Testis (tissue), 3 donors: ENCODE measurements around the gene NADSYN1. TPM values are rescaled to one million over a fixed set of nuclear protein-coding genes. Genes with fewer than 3 reads are reported as not detected.
A peak's percentile ranks its signal among the peaks of the same experiment; 100 is the strongest.

Experiments
- DNase-seq: peaks from one replicate; pipeline ENCODE4 v3.0.0-alpha.2; 2019
- H3K27ac ChIP-seq, 2 donors: fragments of 200-600 bp; sonication (generic); one replicate each; pipeline ENCODE4 v1.5.1; 2019
- H3K27me3 ChIP-seq: fragments of 200-600 bp; sonication (generic); one replicate; pipeline ENCODE4 v1.5.1; 2019
- H3K36me3 ChIP-seq: fragments of 200-600 bp; sonication (generic); one replicate; pipeline ENCODE4 v1.5.1; 2017; ENCODE audit warnings: low read depth; ENCODE audit errors: missing control alignments
- H3K4me1 ChIP-seq: fragments of 200-600 bp; sonication (generic); one replicate; pipeline ENCODE4 v1.5.1; 2019
- H3K4me3 ChIP-seq, 2 donors: fragments of 200-600 bp; sonication (generic); one replicate each; pipeline ENCODE4 v1.5.1; 2017 to 2019
- H3K9me3 ChIP-seq: fragments of 200-600 bp; sonication (generic); one replicate; pipeline ENCODE4 v1.5.1; 2017
- CTCF ChIP-seq, 3 experiments: fragments of 450-650 bp in 2 of 3; fragments of 200-600 bp in 1 of 3; sonication (generic) in 1 of 3; IDR thresholded peaks; one replicate each; pipeline ENCODE4 v1.5.1; 2016 to 2019; ENCODE audit warnings: antibody characterized with exemption in 3 of 3, mild to moderate bottlenecking in 2 of 3, moderate library complexity in 1 of 3
- POLR2A ChIP-seq: fragments of 450-650 bp; IDR thresholded peaks from one replicate; pipeline ENCODE4 v1.6.1; 2017; ENCODE audit warnings: antibody characterized with exemption, mild to moderate bottlenecking, moderate library complexity
- WGBS, 2 donors: methylation state at CpG; one replicate each; pipeline ENCODE4 v1.1.5; 2018; 5-methylcytosine and 5-hydroxymethylcytosine counted together
- intact Hi-C: fragments of 100-400 bp; cut with DNase I; formaldehyde crosslinking; loops from one replicate; pipeline ENCODE4 v1.15.1; 2023; ENCODE audit warnings: low total_unique reads
- polyA plus RNA-seq: library from polyadenylated mRNA; stranded (reverse); fragments of 350-450 nt; fragmentation: Illumina TruSeq; extraction: RNeasy Lipid Tissue Mini Kit (QIAGEN cat#74804); gene quantifications from one replicate; pipeline ENCODE4 v1.2.3, GENCODE V29; 2014; ENCODE audit warnings: low read depth, low replicate concordance; ENCODE audit not compliant: insufficient read depth
- total RNA-seq, 2 donors: library from RNA; depleted of rRNA; stranded (reverse); fragments of >200 nt; gene quantifications; one replicate each; pipeline ENCODE4 v1.2.3, GENCODE V29; 2016

NADSYN1 gene
- total and polyA plus RNA-seq, 3 donors from 2014 or later, result 75.7 to 91.2 (median 79.4) TPM

GRCh38 chr11:71408826-71409225 is 44.2 kb upstream of the NADSYN1 start:
- Histone ChIP-seq H3K27ac (no peak overlapping the region), H3K4me1 (no peaks in the 10 kb centered on the region), H3K9me3 (no peaks in the 10 kb centered on the region), H3K27me3 (no peaks in the 10 kb centered on the region), H3K36me3 (no peaks in the 10 kb centered on the region), H3K4me3 (no peak overlapping the region)
- intact Hi-C loops, result no loop called here
- TF ChIP-seq POLR2A, result no peak
- no peak for TF ChIP-seq CTCF (IDR thresholded peaks at IDR 0.05)
- WGBS, 2 donors, result 80 to 82% methylated on average over 7 of the region's 7 CpGs
- no peak for DNase-seq

GRCh38 chr11:71410363-71410966 is 42.5 kb upstream of the NADSYN1 start:
- no peaks in the 10 kb centered on the region for H3K4me1 ChIP-seq
- H3K36me3 ChIP-seq, result no peaks in the 10 kb centered on the region
- no peak overlapping the region for H3K4me3 ChIP-seq
- intact Hi-C loops, result no loop called here
- DNase-seq, result no peak
- 78 to 84% methylated on average over 7 of the region's 7 CpGs for WGBS, 2 donors
- TF ChIP-seq POLR2A, result no peak
- H3K27me3 ChIP-seq, result no peaks in the 10 kb centered on the region
- no peaks in the 10 kb centered on the region for H3K9me3 ChIP-seq
- no peak overlapping the region for H3K27ac ChIP-seq

GRCh38 chr11:71414645-71415044 is 38.4 kb upstream of the NADSYN1 start:
- intact Hi-C loops, result no loop called here
- no peak overlapping the region for H3K27ac ChIP-seq
- H3K4me3 ChIP-seq, result no peak overlapping the region
- H3K36me3 ChIP-seq, result no peaks in the 10 kb centered on the region
- no peak for DNase-seq
- H3K4me1 ChIP-seq, result no peaks in the 10 kb centered on the region
- no peaks in the 10 kb centered on the region for H3K27me3 ChIP-seq
- no peaks in the 10 kb centered on the region for H3K9me3 ChIP-seq
- no peak for TF ChIP-seq CTCF (IDR thresholded peaks at IDR 0.05)
- TF ChIP-seq POLR2A, result no peak

GRCh38 chr11:71418643-71419042 is 34.4 kb upstream of the NADSYN1 start:
- Histone ChIP-seq H3K4me3 (no peak overlapping the region), H3K9me3 (no peaks in the 10 kb centered on the region), H3K27me3 (no peaks in the 10 kb centered on the region), H3K27ac (no peak overlapping the region), H3K36me3 (no peaks in the 10 kb centered on the region), H3K4me1 (no peaks in the 10 kb centered on the region)
- WGBS, 2 donors, result 78 to 79% methylated on average over 5 to 8 of the region's 8 CpGs
- no peak for DNase-seq
- intact Hi-C loops, result no loop called here
- no peak for TF ChIP-seq CTCF (IDR thresholded peaks at IDR 0.05)
- no peak for TF ChIP-seq POLR2A

- Histone ChIP-seq H3K27me3 (no peaks in the 10 kb centered on the region), H3K4me1 (no peaks in the 10 kb centered on the region), H3K9me3 (no peaks in the 10 kb centered on the region), H3K27ac (no peak overlapping the region), H3K4me3 (no peak overlapping the region), H3K36me3 (no peaks in the 10 kb centered on the region)
- intact Hi-C loops, result no loop called here
- peak; percentile 15 to 58 (median 56) for TF ChIP-seq CTCF (IDR thresholded peaks at IDR 0.05)
- no peak for TF ChIP-seq POLR2A
- peak; percentile 66 for DNase-seq
- WGBS, 2 donors, result 82% methylated on average over 16 of the region's 16 CpGs
Measured at GRCh38 chr11:71420455-71421241, 32.4 kb upstream of the NADSYN1 start.
